Measurements from ENCODE around the gene CHAD. TPM values are rescaled to one million over a fixed set of nuclear protein-coding genes. Genes with fewer than 3 reads are reported as not detected.

Gene CHAD
- total RNA-seq, 2 experiments from 2014 or later = not detected

- POLR2A ChIA-PET = interaction anchor here (1.7 kb wide), 1 partner anchor 12 kb away, joined by 4 read pairs; no protein-coding TSS in a partner anchor
- intact Hi-C loops (cut with micrococcal nuclease) = no loop called here
- CTCF ChIA-PET = interaction anchor here (1.4 to 1.5 kb wide), 2 partner anchors 44 to 79 kb away, joined by 3 to 4 read pairs; partner anchors contain the start of gene LRRC59
- DNase-seq (no peak), ATAC-seq (no peak)
- Mint-ChIP-seq H3K36me3 (ENCODE audit: low read depth) (no peaks in the 10 kb centered on the region), H3K27me3 (no peaks in the 10 kb centered on the region), H3K9me3 (no peaks in the 10 kb centered on the region), H3K27ac (no peak overlapping the region), H3K4me1 (ENCODE audit: low read depth) (no peaks in the 10 kb centered on the region), H3K4me3 (no peak overlapping the region)
- no peak for TF ChIP-seq CTCF (IDR thresholded peaks at IDR 0.05)
These were observed 27.5 kb downstream of the CHAD start for GRCh38 chr17:50440838-50441829.

GRCh38 chr17:50440172-50440837, 28.4 kb downstream of the CHAD start:
- intact Hi-C loops (cut with micrococcal nuclease) = no loop called here
- ATAC-seq = no peak
- no peak for TF ChIP-seq CTCF (IDR thresholded peaks at IDR 0.05)
- no peak overlapping the region for H3K4me3 Mint-ChIP-seq
- H3K27ac Mint-ChIP-seq = no peak overlapping the region
- H3K36me3 Mint-ChIP-seq (ENCODE audit: low read depth) = no peaks in the 10 kb centered on the region
- ChIA-PET POLR2A (no interaction called here), CTCF (interaction anchor here (1.4 kb wide), 1 partner anchor 79 kb away, joined by 4 read pairs; no protein-coding TSS in a partner anchor)
- H3K27me3 Mint-ChIP-seq = no peaks in the 10 kb centered on the region
- no peaks in the 10 kb centered on the region for H3K4me1 Mint-ChIP-seq (ENCODE audit: low read depth)
- no peak for DNase-seq
- no peaks in the 10 kb centered on the region for H3K9me3 Mint-ChIP-seq

- ChIA-PET CTCF (interaction anchor here (1.4 kb wide), 1 partner anchor 10 kb away, joined by 5 read pairs; no protein-coding TSS in a partner anchor), POLR2A (no interaction called here)
- H3K27ac Mint-ChIP-seq = no peak overlapping the region
- TF ChIP-seq CTCF (IDR thresholded peaks at IDR 0.05) = no peak
- no peak for ATAC-seq
- H3K4me3 Mint-ChIP-seq = no peak overlapping the region
- no peak for DNase-seq
- intact Hi-C loops (cut with micrococcal nuclease) = no loop called here
- H3K36me3 Mint-ChIP-seq (ENCODE audit: low read depth) = no peaks in the 10 kb centered on the region
- H3K9me3 Mint-ChIP-seq = no peaks in the 10 kb centered on the region
- H3K4me1 Mint-ChIP-seq (ENCODE audit: low read depth) = no peaks in the 10 kb centered on the region
- no peaks in the 10 kb centered on the region for H3K27me3 Mint-ChIP-seq
These were observed 29.7 kb downstream of the CHAD start for GRCh38 chr17:50439008-50439407.

GRCh38 chr17:50437409-50437808, 31.3 kb downstream of the CHAD start:
- Mint-ChIP-seq H3K9me3 (no peaks in the 10 kb centered on the region), H3K4me3 (no peak overlapping the region), H3K27ac (no peak overlapping the region), H3K4me1 (ENCODE audit: low read depth) (no peaks in the 10 kb centered on the region), H3K36me3 (ENCODE audit: low read depth) (no peaks in the 10 kb centered on the region), H3K27me3 (no peaks in the 10 kb centered on the region)
- CTCF ChIA-PET = interaction anchor here (0.7 to 1.4 kb wide), 2 partner anchors 9 to 15 kb away, joined by 3 to 5 read pairs; no protein-coding TSS in a partner anchor
- DNase-seq (no peak), ATAC-seq (no peak)
- intact Hi-C loops (cut with micrococcal nuclease) = no loop called here
- POLR2A ChIA-PET = no interaction called here
- TF ChIP-seq CTCF (IDR thresholded peaks at IDR 0.05) = no peak
